HG03135 (cell line): ENCODE data around the gene CORIN.
"Not testable (repeated sequence)": the region's sequence is repeated elsewhere in the genome, so short reads cannot be mapped to it uniquely, and the experiment has no call there.

Source experiments
- ATAC-seq: cut with Tn5 transposase; IDR thresholded peaks from one replicate; pipeline ENCODE4 v1.9.1; 2021; ENCODE audit warnings: mild to moderate bottlenecking, moderate library complexity; ENCODE audit not compliant: unreplicated experiment

The CORIN gene

DNA sequence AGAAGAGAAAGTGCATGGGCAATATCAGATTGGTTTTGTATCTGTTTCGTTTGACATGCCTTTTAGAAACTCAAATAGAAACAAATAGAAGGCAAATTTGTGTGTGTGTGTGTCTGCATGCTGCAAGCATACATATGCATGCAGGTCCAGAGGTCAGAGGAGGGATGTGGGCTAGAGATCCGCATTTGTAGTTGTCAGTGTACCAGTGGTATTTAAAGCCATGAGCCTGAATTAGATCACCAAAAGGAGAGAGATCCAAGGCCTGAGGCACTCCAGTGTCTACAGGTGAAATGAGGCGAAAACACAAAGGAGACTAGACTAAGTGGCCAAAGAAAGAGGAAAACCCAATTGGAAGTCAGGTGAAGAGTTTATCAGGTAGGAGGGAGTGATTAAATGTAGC is 106.7 kb downstream of the CORIN start:
- no peak for ATAC-seq

DNA sequence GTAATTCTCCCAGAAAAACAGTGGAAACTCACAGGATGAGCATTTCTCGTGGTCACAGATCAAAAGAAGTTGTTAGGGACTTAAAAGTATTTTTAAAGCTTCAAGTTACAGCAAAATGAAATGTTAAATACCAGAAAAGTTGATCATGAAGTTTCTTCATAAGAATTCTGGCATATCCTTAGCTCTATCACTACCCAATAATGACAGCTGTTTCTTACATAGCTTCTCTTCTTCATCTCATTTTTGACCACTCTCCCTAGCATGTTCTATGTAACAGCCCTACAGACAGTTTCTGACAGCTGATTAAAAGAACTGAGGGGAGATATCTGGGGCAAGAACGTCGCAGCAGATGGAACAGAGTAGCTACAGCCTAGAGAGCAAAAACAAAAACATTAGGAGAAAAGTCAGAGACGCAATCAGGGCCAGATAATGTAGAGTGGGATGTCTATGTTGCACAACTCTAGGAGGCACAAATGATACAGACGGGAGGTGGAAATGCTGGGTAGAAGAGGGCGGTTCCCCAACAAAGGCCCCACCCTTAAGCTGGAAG is 108.7 kb downstream of the CORIN start:
- no peak for ATAC-seq

DNA sequence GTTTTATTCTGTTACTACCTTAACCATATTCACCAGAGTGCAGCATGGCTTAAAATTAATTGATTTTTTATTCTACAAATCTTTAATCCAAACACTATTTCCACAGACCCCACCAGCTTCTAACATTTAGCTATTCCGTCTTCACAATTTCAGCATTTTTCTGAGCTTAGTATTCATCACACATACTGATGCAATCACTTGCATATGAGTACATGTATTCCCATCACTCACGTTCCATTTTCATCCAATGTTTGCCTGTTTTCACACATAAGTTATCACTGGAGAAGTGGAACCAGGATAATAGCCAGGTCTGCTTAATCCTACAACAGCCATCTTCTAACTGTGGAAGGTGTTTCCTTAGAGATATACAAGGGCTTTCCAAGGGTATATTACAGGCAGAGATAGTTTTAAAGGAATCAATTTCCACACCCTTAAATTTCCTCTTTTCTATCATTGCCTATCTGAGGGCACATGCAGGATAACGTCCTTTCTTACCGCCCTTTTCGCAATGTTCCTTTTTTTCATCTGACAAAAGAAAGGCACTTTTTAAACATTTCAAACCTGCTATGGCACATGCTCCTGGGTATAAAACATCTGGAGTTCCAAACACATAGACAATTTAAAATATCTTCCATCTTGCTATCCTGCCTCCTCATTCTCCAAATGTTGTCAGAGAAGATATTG is 115.8 kb downstream of the CORIN start:
- no peak for ATAC-seq

DNA sequence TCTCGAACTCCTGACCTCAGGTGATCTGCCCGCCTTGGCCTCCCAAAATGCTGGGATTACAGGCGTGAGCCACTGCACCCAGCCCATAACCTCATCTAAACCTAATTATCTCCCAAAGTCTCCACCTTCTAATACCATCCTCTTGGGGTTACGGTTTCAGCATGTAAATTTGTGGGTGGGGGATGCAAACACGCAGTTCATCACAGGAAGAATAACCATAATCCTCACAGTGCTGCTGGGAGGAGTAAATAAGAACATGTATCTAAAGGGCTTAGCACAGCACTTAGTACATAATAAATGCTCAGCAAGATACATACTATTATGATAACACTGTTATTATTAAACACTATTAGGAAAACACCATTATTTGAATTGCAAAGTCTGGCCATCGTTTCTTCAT is 116.4 kb downstream of the CORIN start:
- no peak for ATAC-seq

DNA sequence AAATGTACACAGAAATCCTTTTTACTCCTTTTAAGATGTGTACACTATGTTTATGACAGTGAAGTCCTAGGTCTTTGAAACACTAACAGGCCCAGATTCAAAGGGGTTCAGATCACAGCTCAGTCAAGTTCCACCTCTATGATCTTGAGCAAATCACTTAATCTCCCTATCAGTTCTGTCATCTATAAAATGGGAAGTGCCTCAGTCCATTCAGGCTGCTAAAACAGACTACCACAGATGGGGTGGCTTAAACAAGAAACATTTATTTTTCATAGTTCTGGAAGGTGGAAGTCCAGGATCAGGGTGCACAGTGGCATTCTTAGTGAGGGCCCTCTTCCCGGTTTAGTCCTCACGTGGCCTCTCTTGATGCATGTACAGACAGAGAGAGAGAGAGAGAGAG is 117.1 kb downstream of the CORIN start:
- ATAC-seq, result no peak

DNA sequence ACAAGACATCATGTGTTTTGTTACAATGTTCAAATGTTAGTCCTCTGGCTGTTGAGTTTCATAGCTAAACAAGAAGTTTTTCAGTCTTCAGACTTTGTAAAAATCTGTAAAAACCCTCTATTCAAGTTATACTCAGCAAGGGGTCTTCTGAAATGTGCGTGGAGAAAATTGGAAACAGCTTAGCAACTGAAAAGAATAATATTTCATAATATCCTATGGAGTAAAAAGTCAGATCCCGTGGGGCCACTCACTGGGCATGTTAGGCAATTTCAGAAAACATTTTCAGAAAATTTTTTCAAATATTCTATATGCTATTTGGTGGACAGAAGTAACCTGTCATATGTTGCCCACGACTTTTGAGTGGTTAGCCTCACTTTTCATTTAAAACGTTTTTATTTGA is 118.3 kb downstream of the CORIN start:
- ATAC-seq, result no peak

DNA sequence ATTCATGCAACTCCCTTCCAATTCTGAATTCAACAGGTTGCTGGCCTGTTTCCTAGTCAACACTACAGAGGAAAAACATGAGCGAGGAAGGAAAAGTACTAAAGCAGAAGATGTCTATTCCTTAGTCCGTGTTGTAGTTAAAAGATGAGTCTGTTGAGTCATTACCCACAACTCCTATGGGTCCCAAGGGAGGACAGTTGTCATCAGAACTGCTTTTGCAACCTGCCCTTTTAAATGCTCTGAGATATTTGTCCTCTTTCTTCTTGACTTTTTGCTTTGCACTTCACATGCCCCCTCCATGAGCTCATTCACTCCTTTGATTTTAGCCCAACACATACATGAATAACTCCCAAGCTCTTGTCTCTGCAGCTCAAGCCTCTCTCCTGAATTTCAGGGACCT is 119.2 kb downstream of the CORIN start:
- ATAC-seq, result no peak

DNA sequence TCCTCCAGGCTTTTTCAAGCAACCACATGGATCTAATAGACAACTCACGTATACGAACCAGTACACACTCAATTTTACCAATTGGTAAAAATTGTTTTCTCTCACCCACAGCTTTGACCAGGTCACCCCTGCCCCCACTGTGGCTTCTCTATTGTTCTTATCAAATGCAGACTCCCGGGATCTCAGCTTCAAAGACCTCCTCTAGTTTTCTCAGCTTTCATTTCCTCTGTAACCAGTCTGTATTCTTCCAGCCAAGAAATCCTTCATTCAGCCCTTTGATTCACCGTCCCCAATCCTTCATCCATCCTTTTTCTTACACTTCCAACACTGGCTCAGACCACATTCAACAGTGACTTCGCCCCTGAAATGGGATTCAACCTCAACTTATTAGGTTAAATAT is 120.7 kb downstream of the CORIN start:
- no peak for ATAC-seq

DNA sequence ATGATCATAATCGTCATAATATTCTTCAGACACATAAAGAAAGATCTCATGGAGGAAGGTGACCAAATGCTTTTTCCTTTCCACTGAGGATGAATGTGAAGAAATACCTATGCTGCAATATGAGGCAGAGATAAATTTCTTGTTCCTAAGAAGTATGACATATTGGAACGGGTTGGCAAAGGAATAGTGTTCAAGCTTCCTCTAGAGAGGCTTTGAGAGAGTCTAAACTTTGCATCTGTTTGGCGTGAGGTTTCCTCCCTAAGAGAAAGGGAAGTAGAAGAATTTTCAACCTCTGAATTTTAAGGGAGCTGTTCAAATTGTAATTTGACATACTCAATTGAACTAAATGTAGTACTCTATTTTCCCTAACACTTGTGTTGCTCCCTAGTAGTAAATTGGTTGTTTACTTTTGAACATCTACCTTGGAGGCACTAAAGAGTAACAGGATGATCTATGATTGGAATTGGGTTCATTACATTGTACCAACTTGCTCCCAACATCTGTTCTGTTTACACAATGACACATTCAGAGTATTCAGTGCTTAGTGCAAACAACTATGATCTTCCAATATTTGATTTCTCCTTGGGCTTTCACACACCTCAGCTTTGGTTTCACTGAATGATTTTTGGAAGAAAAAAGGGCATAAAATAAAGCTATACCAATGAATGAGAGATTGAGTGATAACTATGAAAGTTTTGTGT is 122.0 kb downstream of the CORIN start:
- no peak for ATAC-seq

DNA sequence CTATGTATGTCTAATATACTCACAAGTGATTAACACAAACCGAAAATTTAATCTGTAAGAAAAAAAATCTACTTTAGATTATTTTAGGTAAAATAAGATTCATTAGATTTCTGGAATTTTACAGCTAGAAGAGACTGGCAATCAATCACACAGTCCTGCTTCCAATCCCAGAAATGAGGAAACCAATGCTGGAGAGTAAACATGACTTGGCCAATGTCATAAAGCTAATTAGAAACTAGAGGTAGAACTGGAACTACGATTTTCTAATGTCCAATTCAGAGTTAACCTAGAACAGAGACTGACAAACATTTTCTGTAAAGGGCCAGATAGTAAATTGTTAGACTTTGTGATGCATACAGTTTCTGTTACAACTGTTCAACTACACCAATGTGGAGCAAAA is 123.6 kb downstream of the CORIN start:
- no peak for ATAC-seq

DNA sequence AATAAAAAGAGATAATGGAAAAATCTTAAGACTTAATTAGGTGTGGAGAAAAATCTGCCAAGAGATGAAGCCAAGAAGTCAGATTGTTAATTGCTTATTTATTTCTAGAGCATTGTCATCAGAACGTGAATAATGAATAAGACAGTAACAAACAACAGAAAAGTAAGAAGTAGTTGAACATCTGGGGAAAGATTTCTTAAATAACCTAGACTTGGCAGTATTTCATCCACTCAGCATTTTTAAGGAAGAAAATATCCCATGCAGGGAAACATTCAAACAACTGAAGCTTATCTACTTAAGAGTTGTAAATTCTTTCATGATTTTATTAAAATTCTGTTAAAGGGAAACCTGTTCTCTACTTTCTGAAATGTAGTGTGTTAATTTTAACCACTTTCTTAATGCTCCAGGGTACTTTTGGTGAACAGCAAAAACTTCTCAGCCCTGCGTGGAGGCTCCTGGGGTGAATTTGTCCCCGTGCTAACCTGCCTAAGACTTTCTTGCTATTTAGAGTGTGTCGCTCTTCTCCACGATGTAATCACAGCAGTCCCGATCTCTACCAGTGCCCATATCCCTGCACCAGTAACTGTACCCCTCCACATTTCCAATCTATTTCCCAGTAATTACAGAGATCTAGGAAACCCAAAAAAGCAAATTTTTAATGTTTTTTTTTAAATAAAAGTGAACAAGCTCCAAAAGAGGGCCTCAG is 124.6 kb downstream of the CORIN start:
- no peak for ATAC-seq

DNA sequence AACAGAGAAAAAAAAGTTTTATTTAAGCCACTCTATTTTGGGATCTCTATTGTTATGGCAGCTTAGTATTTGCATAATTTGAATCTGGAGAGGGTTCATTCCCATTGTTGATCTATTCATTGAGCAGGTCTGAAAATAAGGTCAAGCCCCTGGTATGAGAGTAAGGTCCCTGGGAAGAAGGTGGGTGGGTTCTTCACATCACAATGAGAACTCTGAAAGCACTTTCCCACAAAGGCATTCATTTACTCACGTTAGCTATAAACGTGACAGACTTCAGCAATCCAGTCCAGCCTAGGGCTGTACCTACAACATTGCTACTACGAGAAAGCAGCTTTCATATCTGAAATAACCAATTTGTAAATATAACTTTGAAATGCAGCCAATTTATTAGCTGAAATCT is 126.2 kb downstream of the CORIN start:
- ATAC-seq, result no peak

DNA sequence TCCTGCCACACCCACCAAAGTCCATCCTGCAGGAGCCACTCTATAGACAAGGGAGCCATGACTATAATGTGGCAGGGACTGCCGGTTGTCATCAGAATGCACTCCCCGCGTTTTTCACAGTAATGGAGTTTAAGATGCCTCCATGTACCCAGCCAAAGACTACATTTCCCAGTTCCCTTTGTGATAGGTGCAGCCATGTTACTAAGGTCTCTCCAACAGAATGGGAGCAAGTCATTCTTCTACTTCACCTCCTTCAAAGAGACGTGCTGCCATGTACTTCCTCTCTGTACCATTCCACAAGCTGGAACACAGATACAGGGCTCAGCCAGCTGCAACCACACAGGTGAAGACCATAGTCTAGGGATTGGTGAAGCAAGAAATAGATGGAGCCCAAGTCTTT is 126.7 kb downstream of the CORIN start:
- no peak for ATAC-seq

DNA sequence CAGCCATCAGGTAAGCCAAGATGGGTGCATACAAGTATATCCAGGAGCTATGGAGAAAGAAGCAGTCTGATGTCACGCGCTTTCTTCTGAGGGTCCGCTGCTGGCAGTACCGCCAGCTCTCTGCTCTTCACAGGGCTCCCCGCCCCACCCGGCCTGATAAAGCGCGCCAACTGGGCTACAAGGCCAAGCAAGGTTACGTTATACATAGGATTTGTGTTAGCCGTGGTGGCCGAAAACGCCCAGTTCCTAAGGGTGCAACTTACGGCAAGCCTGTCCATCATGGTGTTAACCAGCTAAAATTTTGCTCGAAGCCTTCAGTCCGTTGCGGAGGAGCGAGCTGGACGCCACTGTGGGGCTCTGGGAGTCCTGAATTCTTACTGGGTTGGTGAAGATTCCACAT is 131.5 kb downstream of the CORIN start:
- ATAC-seq, result not testable (repeated sequence)

DNA sequence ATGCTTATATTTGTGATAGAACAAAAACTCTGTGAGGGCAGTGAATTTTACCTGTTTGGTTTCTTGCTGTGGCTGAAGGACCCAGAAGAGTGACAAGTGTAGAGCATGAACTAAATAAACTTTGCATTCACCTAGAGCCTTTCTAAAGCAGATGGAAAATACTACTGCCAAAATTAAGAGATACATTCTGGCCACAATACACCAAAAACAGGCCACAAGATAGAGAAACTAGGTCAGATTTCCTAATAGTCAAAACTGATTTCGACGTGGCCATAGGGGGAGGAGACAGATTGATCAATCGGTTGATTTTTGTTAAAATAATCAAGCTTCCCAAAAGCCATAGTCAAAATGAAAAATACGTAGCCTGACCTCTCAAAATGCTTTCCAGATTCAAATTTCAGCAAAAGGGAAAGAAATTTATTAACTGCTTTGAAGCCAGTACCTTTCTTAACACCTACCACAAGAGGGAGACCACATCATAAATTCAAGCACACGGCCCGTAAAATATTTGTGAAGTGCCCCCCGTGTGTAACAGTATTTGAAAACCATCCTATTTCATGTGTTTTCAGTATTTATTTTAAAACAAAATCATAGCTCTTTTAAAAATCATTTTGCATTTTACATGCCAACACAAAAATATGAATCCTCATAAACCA is 132.4 kb downstream of the CORIN start:
- ATAC-seq, result no peak

DNA sequence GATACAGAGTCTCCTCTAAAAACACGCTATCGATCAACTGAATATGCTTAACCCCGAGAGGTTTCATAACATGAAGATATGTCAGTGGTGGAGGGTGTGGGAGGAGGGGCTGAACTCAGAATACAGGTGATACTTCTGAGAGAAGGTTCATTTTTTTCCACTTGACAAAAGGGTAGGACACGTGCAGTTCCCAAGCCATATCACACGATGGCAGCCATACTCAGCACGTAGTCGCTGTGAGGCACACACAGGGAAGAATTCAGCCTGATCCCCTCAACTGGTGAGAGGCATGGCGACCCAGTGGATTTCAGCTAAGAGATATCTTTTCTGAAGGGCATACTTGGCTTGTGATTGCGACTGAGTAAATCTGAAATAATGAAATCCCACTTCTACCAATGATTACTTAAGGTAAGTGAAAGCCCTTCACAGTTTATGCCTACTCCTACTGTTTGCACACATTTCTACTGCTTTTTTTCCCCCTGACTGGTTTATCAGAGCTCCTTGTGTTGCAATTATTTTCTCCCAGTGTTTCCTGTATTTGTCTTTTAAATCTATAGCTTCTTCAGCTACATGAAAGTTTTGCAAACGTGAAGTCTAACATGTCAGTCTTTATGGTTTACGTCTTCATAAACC is 133.1 kb downstream of the CORIN start:
- ATAC-seq, result no peak

DNA sequence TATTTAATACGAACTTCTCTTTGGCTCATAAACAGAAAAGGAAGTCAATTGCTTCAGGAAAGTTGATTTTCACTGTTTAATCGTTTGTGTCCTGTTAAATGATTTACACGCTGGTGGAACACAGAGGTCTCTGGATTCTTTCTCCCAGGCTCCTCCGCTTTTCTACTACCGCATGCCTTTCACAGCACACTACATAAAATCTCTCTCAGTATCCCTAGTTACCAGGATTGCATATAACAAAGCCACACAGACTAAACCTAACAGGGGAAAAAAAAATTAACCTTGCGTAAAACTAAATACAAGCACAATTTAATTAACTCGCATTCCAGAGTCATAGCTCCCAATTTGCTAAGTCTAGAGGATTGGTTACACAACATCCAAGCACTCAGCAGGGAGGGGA is 133.9 kb downstream of the CORIN start:
- ATAC-seq, result no peak

DNA sequence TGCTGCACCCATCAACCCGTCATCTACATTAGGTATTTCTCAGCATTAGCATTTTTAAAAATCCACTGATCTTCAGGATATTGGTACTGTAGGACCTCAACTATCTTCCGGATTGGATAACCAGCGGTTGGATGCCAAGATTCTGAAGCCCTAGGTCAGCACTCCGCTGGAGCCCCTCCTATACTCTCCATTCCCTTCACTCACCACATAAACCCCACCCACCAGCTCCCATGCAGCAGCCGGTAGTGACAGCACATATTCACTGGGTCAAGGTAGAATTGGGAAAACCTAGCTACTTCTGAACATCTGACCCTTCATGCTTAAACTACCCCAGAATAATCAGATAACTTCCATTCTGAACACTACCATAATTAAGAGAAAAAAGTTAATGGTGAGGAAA is 134.9 kb downstream of the CORIN start:
- ATAC-seq, result no peak

DNA sequence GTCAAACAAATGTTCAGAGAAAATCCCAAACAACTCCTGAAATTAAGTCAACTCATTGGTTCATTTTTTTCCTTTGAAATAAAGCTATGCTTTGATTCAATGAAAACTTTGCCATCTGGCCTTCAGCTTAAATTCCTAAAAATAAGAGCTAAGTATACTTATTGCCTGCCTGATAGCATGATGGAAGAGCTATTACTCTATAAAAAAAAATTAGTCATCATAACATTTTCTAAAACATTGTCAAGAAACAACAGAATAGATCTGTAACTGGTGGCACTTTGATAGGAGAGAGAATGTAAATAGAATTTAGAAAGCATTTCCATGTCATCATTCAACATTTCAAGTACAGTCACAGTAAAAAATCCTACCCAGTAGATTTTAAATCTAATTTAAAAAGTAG is 136.6 kb downstream of the CORIN start:
- ATAC-seq, result no peak

DNA sequence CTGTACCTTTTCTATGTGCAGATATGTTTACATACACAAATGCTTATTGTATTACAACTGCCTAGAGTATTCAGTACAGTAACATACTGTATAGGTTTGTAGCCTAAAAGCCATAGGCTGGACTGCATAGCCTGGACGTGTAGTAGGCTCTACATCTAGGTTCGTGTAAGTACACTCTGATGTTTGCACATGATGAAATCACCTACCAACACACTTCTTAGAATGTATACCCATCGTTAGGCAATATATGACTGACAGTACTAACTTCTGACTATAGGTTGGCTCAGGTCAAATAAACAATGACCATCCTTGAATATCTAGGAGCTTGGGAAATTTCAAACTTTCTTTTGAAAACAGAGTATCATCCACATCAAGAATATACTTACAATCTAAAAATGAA is 139.0 kb downstream of the CORIN start:
- ATAC-seq, result no peak

DNA sequence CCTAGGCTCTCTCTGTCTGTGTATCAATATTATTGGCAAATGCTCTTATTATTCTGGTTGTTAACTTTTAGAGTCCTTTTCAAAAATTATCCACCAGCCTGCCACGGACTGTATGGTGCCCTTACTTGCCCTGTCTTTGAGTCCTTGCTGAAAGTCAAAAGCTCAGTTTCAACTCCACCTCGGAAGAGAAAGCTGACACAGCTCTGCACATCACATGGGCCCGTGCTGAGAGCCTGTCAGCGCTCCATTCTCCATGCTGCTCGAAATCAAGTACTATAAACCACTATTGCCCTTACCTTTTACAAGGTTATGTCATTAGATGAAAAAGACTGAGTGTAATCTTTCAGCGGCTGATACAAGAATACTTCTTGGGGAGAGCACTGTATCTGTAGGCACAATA is 141.0 kb downstream of the CORIN start:
- no peak for ATAC-seq
